Gastroesophageal sphincter (tissue), 4 donors: ENCODE results near the gene CLCNKB. TPM values are rescaled to one million over a fixed set of nuclear protein-coding genes. Genes with fewer than 3 reads are reported as not detected.

ENCODE experiments used
- ATAC-seq: fragments of 150-250 bp; one replicate; pipeline ENCODE4 v1.9.1; 2016; ENCODE audit warnings: mild to moderate bottlenecking, moderate library complexity
- H3K27ac ChIP-seq, 4 donors: fragments of 200-600 bp; sonication (generic) in 3 of 4; 1 replicate in 3 of 4; 2 replicates in 1 of 4; pipeline ENCODE4 v1.5.1; 2016 to 2019
- H3K27me3 ChIP-seq: fragments of 200-600 bp; sonication (generic); one replicate; pipeline ENCODE4 v1.5.1; 2019
- H3K36me3 ChIP-seq, 2 donors: fragments of 200-600 bp; sonication (generic); one replicate each; pipeline ENCODE4 v1.5.1; 2019; ENCODE audit warnings: control low read depth in 1 of 2
- H3K4me1 ChIP-seq, 3 donors: fragments of 200-600 bp; sonication (generic); 1 replicate in 2 of 3; 2 replicates in 1 of 3; pipeline ENCODE4 v1.5.1; 2016 to 2019; ENCODE audit warnings: control low read depth in 2 of 3
- H3K4me3 ChIP-seq, 2 donors: fragments of 200-600 bp; sonication (generic); one replicate each; pipeline ENCODE4 v1.5.1; 2019; ENCODE audit warnings: mild to moderate bottlenecking in 1 of 2, moderate library complexity in 1 of 2
- H3K9me3 ChIP-seq, 3 donors: fragments of 200-600 bp; sonication (generic); one replicate each; pipeline ENCODE4 v1.5.1; 2017 to 2019; ENCODE audit warnings: control low read depth in 2 of 3
- EP300 ChIP-seq: sonication (generic); formaldehyde crosslinking; IDR thresholded peaks from one replicate; pipeline ENCODE4 v1.6.1; 2017; ENCODE audit warnings: antibody characterized with exemption, mild to moderate bottlenecking
- POLR2A ChIP-seq, 2 donors: fragments of 450-650 bp; IDR thresholded peaks; one replicate each; pipeline ENCODE4 v1.6.1; 2017; ENCODE audit warnings: antibody characterized with exemption in 2 of 2, mild to moderate bottlenecking in 2 of 2, moderate library complexity in 1 of 2
- POLR2AphosphoS5 ChIP-seq: sonication (generic); formaldehyde crosslinking; IDR thresholded peaks from one replicate; pipeline ENCODE4 v1.6.1; 2017; ENCODE audit warnings: antibody characterized with exemption
- WGBS, 2 donors: methylation state at CpG; one replicate each; pipeline ENCODE4 v1.1.5; 2018; ENCODE audit warnings: low coverage in 1 of 2; 5-methylcytosine and 5-hydroxymethylcytosine counted together
- total RNA-seq, 4 donors: library from RNA; depleted of rRNA; stranded (reverse); fragments of >200 nt; gene quantifications; one replicate each; pipeline ENCODE4 v1.1.0, GENCODE V29; 2016
- TF ChIP-seq, protein P1 (sequence below), 4 experiments: fragments of 200-600 bp in 2 of 4; fragments of 450-650 bp in 2 of 4; sonication (generic) in 1 of 4; IDR thresholded peaks; one replicate each; pipeline ENCODE4 v1.5.1; 2017 to 2019; ENCODE audit warnings: antibody characterized with exemption in 4 of 4, mild to moderate bottlenecking in 2 of 4, moderate library complexity in 2 of 4

The CLCNKB gene
- total RNA-seq, 4 donors from 2014 or later: 0.20 to 1.9 (median 0.82) TPM

DNA sequence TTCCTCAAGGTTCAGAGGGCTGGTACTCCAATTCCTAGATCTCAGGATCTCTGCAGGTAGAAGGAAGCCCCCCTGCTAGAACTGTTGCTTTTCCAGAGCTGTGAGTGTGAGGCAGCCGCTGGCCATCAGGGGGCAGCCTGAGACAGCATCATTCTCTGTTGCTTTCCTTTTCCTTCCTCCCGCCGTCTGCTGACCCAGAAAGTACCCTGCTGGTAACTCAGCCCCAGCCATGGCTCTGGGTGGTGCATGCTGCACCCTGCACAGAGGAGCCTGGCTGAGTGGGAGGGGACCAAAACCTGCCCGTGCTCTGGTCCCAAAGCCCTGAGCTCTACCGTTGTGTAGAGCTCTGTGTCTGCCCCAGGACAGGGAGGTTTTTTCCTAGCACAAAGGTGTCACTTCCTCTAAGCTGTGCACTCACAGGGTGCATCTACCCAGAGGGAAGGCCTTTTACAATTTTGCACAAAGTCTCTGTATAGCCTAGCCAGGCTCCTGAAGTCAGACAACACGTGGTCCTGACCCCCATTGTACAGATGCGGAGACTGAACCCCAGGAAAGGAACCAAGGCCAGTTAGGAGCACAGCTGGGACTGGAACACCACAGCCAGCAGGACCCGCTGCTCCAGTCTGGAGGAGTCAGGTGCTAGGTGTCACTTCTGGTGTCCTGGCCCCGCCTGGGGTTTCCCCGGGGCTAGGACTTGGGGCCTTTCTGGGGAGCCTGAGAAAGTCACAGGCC, 35.5 kb downstream of the CLCNKB start:
- ATAC-seq: peak; percentile 69
- H3K4me1 ChIP-seq: peaks cover 0 to 30% (median 6%) of the 10 kb centered on the region in 3 donors
- WGBS, 2 donors: 0% methylated on average over 2 of the region's 10 CpGs
- no peak overlapping the region for H3K27ac ChIP-seq
- H3K9me3 ChIP-seq: no peaks in the 10 kb centered on the region
- no peak for TF ChIP-seq POLR2AphosphoS5
- TF ChIP-seq, protein P1, sequence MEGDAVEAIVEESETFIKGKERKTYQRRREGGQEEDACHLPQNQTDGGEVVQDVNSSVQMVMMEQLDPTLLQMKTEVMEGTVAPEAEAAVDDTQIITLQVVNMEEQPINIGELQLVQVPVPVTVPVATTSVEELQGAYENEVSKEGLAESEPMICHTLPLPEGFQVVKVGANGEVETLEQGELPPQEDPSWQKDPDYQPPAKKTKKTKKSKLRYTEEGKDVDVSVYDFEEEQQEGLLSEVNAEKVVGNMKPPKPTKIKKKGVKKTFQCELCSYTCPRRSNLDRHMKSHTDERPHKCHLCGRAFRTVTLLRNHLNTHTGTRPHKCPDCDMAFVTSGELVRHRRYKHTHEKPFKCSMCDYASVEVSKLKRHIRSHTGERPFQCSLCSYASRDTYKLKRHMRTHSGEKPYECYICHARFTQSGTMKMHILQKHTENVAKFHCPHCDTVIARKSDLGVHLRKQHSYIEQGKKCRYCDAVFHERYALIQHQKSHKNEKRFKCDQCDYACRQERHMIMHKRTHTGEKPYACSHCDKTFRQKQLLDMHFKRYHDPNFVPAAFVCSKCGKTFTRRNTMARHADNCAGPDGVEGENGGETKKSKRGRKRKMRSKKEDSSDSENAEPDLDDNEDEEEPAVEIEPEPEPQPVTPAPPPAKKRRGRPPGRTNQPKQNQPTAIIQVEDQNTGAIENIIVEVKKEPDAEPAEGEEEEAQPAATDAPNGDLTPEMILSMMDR (IDR thresholded peaks at IDR 0.05): peak in 3 of 4 experiments; percentile 91 to 96 (median 96)
- H3K4me3 ChIP-seq: no peak overlapping the region
- no peaks in the 10 kb centered on the region for H3K27me3 ChIP-seq
- no peaks in the 10 kb centered on the region for H3K36me3 ChIP-seq

DNA sequence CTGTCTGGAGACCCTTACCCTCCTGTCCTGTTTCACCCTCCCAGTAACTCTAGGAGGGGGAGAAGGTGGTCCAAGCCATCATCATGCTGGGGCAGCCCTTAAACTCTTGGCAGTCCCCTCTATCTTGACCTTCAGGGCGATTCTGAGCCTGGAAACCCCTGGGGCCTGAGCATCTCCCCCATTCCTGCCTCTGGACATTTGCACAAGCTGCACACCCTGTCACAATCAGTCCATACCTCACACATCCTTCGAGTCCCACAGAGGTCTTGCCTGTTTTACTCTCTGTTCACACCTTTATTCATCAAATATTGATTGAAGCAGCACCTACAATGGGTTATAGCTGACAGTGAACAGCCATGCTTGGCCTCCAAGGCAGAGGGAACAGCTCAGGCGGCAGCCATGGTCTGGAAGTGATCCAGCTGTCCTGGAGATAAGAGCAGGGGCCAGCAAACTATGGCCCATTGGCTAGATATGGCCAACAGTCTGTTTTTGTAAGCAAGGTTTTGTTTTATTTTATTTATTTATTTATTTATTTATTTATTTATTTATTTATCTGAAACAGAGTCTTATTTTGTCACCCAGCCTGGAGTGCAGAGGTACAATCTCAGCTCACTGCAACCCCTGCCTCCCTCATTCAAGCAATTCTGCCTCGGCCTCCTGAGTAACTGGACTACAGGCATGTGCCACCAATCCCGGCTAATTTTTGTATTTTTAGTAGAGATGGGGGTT, 37.0 kb downstream of the CLCNKB start:
- Histone ChIP-seq H3K4me3 (no peak overlapping the region), H3K9me3 (no peaks in the 10 kb centered on the region), H3K27me3 (no peaks in the 10 kb centered on the region), H3K27ac (no peak overlapping the region), H3K36me3 (no peaks in the 10 kb centered on the region), H3K4me1 (peaks cover 0 to 15% (median 4%) of the 10 kb centered on the region in 3 donors)
- ATAC-seq: no peak
- WGBS, 2 donors: 80 to 95% methylated on average over 3 of the region's 5 CpGs
- no peak for TF ChIP-seq POLR2A (IDR thresholded peaks at IDR 0.05)
- TF ChIP-seq, protein P1 (IDR thresholded peaks at IDR 0.05): no peak
- no peak for TF ChIP-seq EP300
- TF ChIP-seq POLR2AphosphoS5: no peak

DNA sequence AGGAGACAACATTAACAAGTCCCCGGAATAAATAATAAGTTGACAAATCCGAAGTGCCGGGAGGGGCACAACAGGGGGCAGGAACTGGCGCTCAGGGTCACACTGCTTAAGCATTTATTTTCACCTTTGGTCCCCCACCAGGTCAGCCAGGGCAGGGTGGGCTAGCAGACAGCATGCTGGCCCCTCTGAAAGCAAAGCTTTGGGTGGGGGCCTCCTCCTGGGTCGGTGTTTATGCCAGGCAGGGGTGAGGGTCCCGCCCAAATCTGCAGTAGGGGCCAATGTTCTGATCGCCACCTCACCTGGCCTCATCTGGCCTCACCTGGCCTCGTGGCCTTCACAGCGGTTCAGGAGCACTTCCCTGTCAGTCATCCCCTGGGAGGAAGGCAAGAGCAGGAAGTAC, 38.1 kb downstream of the CLCNKB start:
- Histone ChIP-seq H3K27ac (no peak overlapping the region), H3K27me3 (no peaks in the 10 kb centered on the region), H3K4me1 (peaks cover 0 to 9% (median 4%) of the 10 kb centered on the region in 3 donors), H3K36me3 (no peaks in the 10 kb centered on the region), H3K9me3 (no peaks in the 10 kb centered on the region), H3K4me3 (no peak overlapping the region)
- no peak for ATAC-seq
- WGBS, 2 donors: 75 to 78% methylated on average over 4 of the region's 9 CpGs
- TF ChIP-seq POLR2A (IDR thresholded peaks at IDR 0.05) (no peak), EP300 (no peak), POLR2AphosphoS5 (no peak)
- TF ChIP-seq, protein P1 (IDR thresholded peaks at IDR 0.05): no peak

DNA sequence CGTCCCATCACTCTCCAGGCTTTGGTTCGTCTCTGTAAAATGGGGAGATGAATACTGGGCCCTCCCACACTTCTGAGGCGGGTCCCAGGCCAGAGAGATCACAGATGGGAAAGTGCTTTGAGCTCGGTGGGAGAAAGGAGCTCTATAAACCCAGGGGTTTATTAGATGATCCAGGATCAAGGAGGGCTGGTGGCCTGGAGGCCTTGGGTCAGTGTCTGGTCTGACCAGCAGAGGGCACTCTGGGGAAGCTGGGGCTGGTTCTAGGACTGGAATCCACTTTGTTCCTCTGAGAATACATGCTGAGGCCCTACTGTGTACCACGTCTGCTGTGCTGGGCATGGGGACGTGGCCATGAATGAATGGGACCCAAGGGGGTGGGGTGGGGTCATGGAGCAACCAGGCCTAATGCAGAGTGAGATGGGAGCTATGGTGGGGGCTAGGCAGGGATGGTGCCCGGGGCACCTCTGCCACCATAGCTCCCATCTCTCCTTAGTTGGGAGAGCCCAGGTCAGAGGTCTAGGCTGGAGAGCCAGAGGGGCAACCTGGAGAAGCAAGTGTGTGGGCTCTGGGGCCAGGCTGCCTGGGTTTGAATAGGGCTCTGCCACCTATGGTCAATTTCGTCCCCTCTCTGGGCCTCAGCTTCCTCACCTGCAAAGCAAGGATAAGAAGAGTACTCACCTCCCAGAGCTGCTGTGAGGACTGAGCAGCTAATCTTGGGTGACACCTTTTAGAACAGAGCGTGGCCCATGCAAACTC, 38.9 kb downstream of the CLCNKB start:
- no peak overlapping the region for H3K27ac ChIP-seq
- no peaks in the 10 kb centered on the region for H3K27me3 ChIP-seq
- no peak overlapping the region for H3K4me3 ChIP-seq
- ATAC-seq: peak; percentile 50
- no peak for TF ChIP-seq POLR2A (IDR thresholded peaks at IDR 0.05)
- TF ChIP-seq, protein P1 (IDR thresholded peaks at IDR 0.05): peak in 3 of 4 experiments; percentile 68 to 88 (median 80)
- TF ChIP-seq POLR2AphosphoS5: no peak
- no peaks in the 10 kb centered on the region for H3K9me3 ChIP-seq
- H3K4me1 ChIP-seq: peaks cover 0 to 9% (median 4%) of the 10 kb centered on the region in 3 donors
- no peaks in the 10 kb centered on the region for H3K36me3 ChIP-seq
- 72% methylated on average over 3 of the region's 9 CpGs; no CpG with 5 or more reads in 1 of the 2 donors for WGBS, 2 donors
